Ectodermal cell (in vitro differentiated cells): Measurements from ENCODE around the gene TLNRD1.

ENCODE experiments used
- H3K27ac ChIP-seq: 2 replicates; pipeline ENCODE4 v1.7.0; 2013; ENCODE audit warnings: mild to moderate bottlenecking, low read depth, low read length; ENCODE audit not compliant: insufficient read depth, poor library complexity, severe bottlenecking
- H3K27me3 ChIP-seq: 2 replicates; pipeline ENCODE4 v1.7.0; 2013; ENCODE audit warnings: mild to moderate bottlenecking, low read length; ENCODE audit not compliant: insufficient read depth, control insufficient read depth, poor library complexity, severe bottlenecking
- H3K36me3 ChIP-seq: one replicate; pipeline ENCODE4 v1.7.0; 2013; ENCODE audit warnings: low read length; ENCODE audit not compliant: control insufficient read depth, insufficient read depth
- H3K4me1 ChIP-seq: one replicate; pipeline ENCODE4 v1.7.0; 2013; ENCODE audit warnings: low read length; ENCODE audit not compliant: control insufficient read depth, insufficient read depth
- H3K4me3 ChIP-seq: 2 replicates; pipeline ENCODE4 v1.7.0; 2013; ENCODE audit warnings: low read depth, low read length, control low read depth; ENCODE audit not compliant: insufficient read depth
- H3K9me3 ChIP-seq: 2 replicates; pipeline ENCODE4 v1.7.0; 2013; ENCODE audit warnings: mild to moderate bottlenecking, low read length, moderate library complexity; ENCODE audit not compliant: control insufficient read depth
- WGBS, 2 experiments: methylation state at CpG; one replicate each; pipeline ENCODE4 v1.1.7; 2013; ENCODE audit warnings: missing lambda C conversion rate in 2 of 2; 5-methylcytosine and 5-hydroxymethylcytosine counted together

The TLNRD1 gene

DNA sequence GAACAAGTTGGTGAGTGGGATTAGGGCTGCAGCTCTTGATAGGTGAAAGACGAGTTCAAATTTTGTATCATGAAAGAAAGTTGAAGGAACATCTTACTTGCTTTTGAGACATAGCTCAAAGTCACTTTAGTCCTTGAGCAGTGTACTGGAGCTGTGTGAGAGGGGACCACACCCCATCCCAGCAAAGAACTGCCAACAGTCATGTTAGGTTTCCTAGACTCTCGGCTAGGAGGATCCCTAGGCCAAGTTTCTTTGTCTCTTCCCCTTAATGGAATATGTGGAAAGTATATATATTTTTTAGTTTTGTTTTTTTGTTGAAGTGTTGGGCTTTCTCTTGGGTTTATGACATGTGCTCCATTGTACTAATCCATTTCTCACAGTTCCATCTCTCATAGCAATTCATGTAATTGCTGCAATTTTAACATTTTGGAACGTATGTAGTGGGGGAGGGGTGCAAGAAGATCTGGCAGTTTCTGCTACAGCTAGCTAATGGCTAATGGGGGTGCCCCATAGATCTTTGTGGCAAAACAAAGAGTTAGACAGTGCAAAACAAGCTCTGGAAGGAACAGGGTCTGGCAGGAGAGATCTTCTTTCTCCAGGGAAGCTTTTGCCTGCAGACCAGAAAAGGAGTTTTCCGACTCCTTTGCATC is 25.1 kb downstream of the TLNRD1 start:
- Histone ChIP-seq H3K9me3 (no peaks in the 10 kb centered on the region), H3K27me3 (no peaks in the 10 kb centered on the region), H3K36me3 (no peaks in the 10 kb centered on the region), H3K27ac (no peak overlapping the region), H3K4me3 (no peak overlapping the region), H3K4me1 (peaks cover 7% of the 10 kb centered on the region)
- 92 to 95% methylated on average over 4 of the region's 4 CpGs for WGBS, 2 experiments

- no peaks in the 10 kb centered on the region for H3K9me3 ChIP-seq
- H3K36me3 ChIP-seq, result no peaks in the 10 kb centered on the region
- no peak overlapping the region for H3K27ac ChIP-seq
- peaks cover 7% of the 10 kb centered on the region for H3K4me1 ChIP-seq
- no peak overlapping the region for H3K4me3 ChIP-seq
- no peaks in the 10 kb centered on the region for H3K27me3 ChIP-seq
- 90 to 100% methylated on average over 2 of the region's 2 CpGs for WGBS, 2 experiments
Measured at GRCh38 chr15:81026836-81027599, 26.3 kb downstream of the TLNRD1 start.

- H3K36me3 ChIP-seq, result no peaks in the 10 kb centered on the region
- no peaks in the 10 kb centered on the region for H3K4me1 ChIP-seq
- H3K27me3 ChIP-seq, result no peaks in the 10 kb centered on the region
- H3K4me3 ChIP-seq, result no peak overlapping the region
- 89 to 94% methylated on average over 3 of the region's 3 CpGs for WGBS, 2 experiments
- H3K9me3 ChIP-seq, result no peaks in the 10 kb centered on the region
- H3K27ac ChIP-seq, result no peak overlapping the region
Measured at GRCh38 chr15:81029414-81030300, 28.9 kb downstream of the TLNRD1 start.

GRCh38 chr15:81030301-81030750 is 29.6 kb downstream of the TLNRD1 start:
- Histone ChIP-seq H3K9me3 (no peaks in the 10 kb centered on the region), H3K27ac (no peak overlapping the region), H3K4me3 (no peak overlapping the region), H3K27me3 (no peaks in the 10 kb centered on the region), H3K36me3 (no peaks in the 10 kb centered on the region), H3K4me1 (no peaks in the 10 kb centered on the region)
- WGBS, 2 experiments, result 94 to 95% methylated on average over 3 of the region's 3 CpGs

DNA sequence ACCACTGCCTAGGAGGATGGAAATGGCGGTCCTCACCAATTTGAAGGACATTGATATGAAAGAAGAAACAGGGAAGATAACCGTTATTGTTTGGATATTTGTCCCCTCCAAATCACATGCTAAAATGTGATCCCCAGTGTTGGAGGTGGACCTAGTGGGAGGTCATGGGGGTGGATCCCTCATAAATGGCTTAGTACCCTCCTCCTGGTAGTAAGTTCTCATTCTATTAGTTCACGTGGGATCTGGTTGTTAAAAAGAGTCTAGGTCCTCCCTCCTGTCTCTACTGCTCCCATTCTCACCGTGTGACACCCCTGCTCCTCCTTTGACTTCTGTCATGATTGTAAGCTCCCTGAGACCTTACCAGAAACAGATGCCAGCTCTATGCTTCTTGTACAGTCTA is 30.5 kb downstream of the TLNRD1 start:
- H3K4me3 ChIP-seq, result no peak overlapping the region
- H3K27ac ChIP-seq, result no peak overlapping the region
- H3K4me1 ChIP-seq, result no peaks in the 10 kb centered on the region
- WGBS, 2 experiments, result 93% methylated on average over 4 of the region's 4 CpGs
- no peaks in the 10 kb centered on the region for H3K9me3 ChIP-seq
- no peaks in the 10 kb centered on the region for H3K27me3 ChIP-seq
- H3K36me3 ChIP-seq, result no peaks in the 10 kb centered on the region

DNA sequence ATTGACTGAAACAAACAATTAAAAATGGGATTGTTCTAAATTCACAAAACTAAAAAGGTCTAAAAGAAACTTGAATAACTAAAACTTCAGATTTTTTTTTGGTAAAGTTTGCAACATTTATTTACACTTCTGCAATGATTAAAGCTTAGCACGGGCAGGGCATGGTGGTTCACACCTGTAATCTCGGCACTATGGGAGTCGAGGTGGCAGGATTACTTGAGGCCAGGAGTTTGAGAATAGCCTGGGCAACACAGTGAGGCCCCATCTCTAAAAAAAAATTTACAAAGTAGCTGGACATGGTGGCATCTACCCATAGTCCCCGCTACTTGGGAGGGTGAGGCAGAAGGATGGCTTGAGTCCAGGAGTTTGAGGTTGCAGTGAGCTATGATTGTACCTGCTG is 31.6 kb downstream of the TLNRD1 start:
- 93 to 94% methylated on average over 4 of the region's 4 CpGs for WGBS, 2 experiments
- Histone ChIP-seq H3K36me3 (no peaks in the 10 kb centered on the region), H3K9me3 (no peaks in the 10 kb centered on the region), H3K27me3 (no peaks in the 10 kb centered on the region), H3K4me1 (no peaks in the 10 kb centered on the region), H3K27ac (no peak overlapping the region), H3K4me3 (no peak overlapping the region)

- 79 to 80% methylated on average over 1 of the region's 1 CpG for WGBS, 2 experiments
- no peak overlapping the region for H3K27ac ChIP-seq
- H3K4me3 ChIP-seq, result no peak overlapping the region
- no peaks in the 10 kb centered on the region for H3K9me3 ChIP-seq
- no peaks in the 10 kb centered on the region for H3K4me1 ChIP-seq
- H3K36me3 ChIP-seq, result no peaks in the 10 kb centered on the region
- H3K27me3 ChIP-seq, result no peaks in the 10 kb centered on the region
Measured at GRCh38 chr15:81032818-81033217, 32.1 kb downstream of the TLNRD1 start.

GRCh38 chr15:81033508-81033907 is 32.8 kb downstream of the TLNRD1 start:
- Histone ChIP-seq H3K27ac (no peak overlapping the region), H3K27me3 (no peaks in the 10 kb centered on the region), H3K4me3 (no peak overlapping the region), H3K9me3 (no peaks in the 10 kb centered on the region), H3K36me3 (no peaks in the 10 kb centered on the region), H3K4me1 (no peaks in the 10 kb centered on the region)
- 80 to 81% methylated on average over 2 of the region's 2 CpGs for WGBS, 2 experiments

DNA sequence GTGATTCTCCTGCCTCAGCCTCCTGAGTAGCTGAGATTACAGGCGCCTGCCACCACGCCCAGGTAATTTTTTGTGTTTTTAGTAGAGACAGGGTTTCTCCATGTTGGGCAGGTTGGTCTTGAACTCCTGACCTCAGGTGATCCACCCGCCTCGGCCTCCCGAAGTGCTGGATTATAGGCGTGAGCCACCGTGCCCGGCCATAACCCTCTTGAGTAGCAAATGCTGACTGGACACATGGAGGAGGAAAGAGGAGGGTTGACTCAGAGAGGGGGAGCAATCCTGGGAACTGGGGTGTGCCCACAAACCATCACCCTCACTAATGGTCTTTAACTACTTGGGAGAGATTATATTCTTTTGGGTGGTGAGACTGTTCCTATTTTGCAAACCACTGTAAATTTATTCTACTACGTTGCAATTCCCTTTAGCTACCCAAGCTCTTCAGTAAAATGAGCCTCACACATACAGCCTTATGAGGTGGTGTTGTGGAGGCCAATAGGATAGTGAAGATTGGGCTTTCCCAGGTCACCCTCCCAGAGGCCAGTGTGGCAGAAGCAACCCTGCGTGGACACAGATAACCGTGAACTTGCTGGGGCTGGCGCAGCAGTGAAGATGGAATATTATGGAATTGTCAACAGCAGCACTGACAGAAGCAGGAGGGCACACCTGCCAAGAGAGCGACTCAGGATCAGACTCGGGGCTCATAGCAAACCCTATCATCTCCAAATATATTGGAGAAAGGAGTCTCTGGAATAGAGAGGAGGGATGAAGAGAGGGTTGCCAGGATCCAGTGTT is 37.4 kb downstream of the TLNRD1 start:
- no peaks in the 10 kb centered on the region for H3K27me3 ChIP-seq
- 85 to 92% methylated on average over 11 to 14 of the region's 14 CpGs for WGBS, 2 experiments
- no peak overlapping the region for H3K4me3 ChIP-seq
- no peak overlapping the region for H3K27ac ChIP-seq
- no peaks in the 10 kb centered on the region for H3K36me3 ChIP-seq
- no peaks in the 10 kb centered on the region for H3K9me3 ChIP-seq
- no peaks in the 10 kb centered on the region for H3K4me1 ChIP-seq
